GM18511 (cell line): ENCODE results near the gene UAP1L1.
"Not testable (repeated sequence)": the region's sequence is repeated elsewhere in the genome, so short reads cannot be mapped to it uniquely, and the experiment has no call there.

ENCODE experiments used
- ATAC-seq: cut with Tn5 transposase; IDR thresholded peaks from one replicate; pipeline ENCODE4 v1.9.1; 2021; ENCODE audit warnings: mild to moderate bottlenecking, moderate library complexity; ENCODE audit not compliant: unreplicated experiment

The UAP1L1 gene

GRCh38 chr9:137111788-137112563 lies 34.7 kb downstream of the UAP1L1 start:
- no peak for ATAC-seq

DNA sequence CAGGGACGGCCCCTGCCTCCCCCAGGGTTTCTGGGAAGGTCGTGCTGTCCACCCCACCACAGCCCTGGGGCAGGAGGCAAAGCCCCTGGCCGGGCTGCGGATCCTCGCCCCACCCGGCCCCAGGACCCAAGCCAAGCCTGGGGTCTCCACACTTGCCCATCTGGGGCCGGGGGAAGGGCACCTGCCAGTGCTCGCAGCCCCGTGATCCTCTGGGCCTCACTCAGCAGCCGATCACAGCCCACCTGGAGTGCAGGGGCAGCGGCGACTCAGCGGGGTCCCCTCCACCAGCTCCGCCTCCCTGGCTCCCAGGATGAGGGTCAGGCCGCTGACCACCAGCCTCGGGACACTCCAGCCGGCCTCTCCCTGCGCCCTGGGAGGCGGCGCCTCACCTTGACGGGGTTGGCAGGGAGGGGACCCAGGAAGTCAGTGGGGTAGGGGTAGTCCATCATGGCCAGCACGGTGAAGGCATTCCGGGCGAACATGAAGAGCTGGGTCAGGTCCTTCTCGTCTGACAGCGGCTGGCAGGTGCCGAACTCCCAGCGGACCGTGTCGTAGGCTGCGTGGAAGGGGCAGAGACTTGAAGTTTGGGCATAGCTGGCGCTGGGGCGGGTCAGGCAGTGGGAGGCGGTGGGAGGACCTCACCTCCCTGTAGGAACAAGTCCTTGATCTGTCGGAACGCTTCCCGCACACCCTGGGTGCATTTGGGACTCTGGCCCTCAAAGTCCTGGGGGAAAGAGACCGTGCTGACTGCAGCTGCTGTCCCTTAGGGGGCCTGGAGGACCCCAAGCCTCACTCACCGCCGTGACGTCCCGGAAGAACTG lies 35.5 kb downstream of the UAP1L1 start:
- ATAC-seq, result no peak

DNA sequence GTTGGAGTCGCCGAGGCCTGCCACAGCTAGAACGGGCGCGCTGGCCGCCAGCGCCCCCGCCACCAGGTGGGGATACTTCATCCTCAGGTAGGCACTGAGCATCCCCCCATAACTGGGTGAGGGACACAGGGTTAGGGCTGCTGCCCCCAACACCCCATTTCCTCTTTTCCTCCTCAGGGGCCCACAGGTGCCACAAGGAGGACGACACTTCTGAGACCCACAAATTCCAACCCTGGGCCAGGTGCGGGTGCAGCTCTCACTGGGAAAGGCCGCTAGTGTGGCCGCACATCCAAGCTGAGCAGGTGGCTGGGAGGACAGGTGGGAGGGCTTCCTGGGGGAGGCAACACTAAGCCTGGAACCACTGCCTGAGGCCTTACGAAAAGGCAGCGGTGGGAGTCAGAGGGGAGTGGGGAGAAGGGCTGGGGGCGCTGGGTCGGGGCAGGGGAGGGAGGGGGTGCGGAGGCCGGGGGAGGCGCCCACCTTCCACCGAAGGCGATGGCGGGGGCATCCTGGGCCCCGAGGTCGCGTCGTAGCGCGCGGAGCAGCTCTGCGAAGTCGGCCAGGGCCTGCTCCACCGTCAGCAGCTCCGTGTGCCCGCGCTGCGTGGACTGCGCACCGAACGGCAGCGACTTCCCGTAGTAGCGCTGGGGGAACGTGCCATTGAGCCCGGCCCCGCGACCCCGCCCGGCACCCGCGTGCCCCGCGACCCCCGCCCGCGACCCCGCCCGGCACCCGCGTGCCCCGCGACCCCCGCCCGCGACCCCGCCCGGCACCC lies 36.3 kb downstream of the UAP1L1 start:
- no peak for ATAC-seq

DNA sequence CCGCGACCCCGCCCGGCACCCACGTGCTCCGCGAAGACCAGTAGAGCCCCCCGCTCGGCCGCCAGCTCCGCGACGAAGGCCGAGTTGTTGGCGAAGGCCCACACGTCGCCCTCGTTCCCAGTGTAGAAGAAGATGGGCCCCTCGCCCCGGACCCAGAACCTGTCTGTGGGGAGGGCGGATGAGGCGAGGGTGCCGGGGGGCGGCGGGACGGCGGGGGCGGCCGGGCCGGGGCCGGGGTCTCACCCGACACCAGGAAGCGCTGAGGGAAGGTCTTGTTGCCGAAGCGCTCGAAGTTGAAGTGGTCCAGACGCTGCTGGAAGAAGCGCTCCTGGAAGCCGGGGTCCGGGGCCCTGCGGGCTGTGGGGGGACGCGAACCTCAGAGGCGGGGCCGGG lies 36.9 kb downstream of the UAP1L1 start:
- ATAC-seq, result no peak

DNA sequence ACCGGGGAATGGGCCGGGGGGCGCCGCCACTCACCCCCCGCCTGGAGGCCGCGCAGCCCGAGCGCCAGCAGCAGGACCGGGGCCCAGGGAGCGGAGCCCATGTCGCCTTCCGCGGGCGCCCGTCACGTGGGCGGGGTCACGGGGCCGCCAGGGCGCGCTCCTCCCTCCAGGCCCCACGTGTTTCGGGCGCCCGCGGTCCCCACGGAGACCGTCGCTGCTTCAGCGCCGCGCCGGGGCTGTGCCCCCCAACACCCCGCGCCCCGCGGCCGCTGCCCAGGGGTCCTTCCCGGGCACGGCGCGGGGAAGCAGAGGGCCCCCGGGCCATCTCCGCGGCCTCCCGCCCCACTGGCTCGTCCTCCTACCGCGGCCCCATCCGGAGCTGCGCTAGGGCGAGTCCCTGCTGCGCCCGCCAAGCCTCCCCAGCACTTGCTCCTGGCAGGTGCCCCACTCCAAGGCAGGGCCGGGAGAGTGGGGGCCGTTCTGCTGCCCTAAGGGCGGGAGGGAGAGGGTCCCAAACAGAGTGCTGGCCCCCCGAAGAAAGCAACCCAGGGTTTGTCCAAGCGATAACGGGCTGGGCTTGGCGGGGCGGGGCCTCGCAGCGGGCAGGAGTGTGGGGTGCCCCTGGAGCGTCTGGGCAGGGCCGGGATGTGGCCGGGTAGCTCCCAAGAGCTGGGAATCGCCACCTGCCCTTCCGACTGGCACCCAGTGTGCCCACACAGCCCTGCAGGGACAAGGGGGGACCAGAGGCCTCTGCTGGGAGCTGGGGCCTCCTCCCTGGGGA lies 37.5 kb downstream of the UAP1L1 start, which contains the start of gene DPP7:
Gene DPP7, minus strand, starts transcription at position 121 of the 781 bp plus-strand sequence. Its CDS starts 20 bp downstream, at position 101.
- ATAC-seq, result peak; percentile 81

- no peak for ATAC-seq
Observed at GRCh38 chr9:137115394-137116026, 38.2 kb downstream of the UAP1L1 start.

DNA sequence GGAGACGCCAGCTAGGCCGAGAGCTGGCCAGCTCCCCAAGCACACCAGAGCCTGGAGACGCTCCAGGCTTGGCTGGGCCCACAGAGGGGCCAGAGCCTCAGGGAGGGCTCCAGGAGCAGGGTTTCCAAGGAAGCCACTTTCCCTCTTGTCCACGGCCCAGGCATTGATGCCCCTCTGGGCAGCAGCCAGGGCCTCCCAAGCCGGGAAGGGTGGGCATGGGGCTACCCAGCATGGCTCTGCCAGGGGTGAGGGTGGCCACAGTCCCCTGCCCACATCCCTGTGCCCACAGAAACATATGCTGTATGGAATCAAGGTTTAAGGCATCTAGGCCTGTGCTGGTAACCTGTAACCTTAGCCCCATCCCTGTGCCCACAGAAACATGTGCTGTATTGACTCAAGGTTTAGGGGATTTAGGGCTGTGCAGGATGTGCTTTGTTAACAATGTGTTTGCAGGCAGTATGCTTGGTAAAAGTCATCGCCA lies 38.8 kb downstream of the UAP1L1 start:
- ATAC-seq, result no peak

DNA sequence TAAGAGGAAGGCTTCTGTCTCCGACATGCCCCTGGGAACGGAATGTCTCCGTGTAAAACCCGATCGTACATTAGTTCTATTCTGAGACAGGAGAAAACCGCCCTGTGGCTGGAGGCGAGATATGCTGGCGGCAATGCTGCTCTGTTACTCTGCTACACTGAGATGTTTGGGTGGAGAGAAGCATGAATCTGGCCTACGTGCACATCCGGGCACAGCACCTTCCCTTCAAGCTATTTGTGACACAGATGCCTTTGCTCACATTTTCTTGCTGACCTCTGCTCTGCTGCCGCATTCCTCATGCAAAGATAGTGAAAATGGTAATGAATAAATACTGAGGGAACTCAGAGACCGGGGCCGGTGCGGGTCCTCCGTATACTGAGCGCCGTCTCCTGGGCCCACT lies 39.4 kb downstream of the UAP1L1 start:
- ATAC-seq, result no peak

DNA sequence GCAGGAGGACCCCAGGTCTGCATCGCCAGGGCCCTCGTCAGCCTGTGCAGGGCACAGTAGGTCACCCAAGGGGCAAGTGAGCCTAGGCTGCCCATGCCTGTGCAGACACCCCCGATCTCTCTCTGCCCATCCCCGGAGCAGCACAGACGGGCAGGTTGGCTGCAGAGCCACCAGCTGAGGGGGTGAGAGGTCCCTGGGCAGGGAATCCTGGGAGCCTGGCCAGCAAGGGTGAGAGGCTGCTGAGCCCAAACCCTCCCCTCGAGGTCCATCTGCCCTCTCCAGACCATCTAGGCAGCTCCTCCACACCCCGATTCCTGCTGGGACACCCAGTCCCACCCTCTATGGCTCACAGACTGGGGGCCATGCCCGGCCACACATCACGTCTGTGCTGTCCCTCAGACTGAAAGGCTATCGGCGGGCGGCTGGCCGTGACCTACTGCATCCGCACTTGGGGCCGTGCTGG lies 40.0 kb downstream of the UAP1L1 start:
- ATAC-seq, result no peak

- not testable (repeated sequence) for ATAC-seq
Observed at GRCh38 chr9:137118092-137118603, 40.8 kb downstream of the UAP1L1 start.

- not testable (repeated sequence) for ATAC-seq
Observed at GRCh38 chr9:137121927-137122795, 44.8 kb downstream of the UAP1L1 start.

GRCh38 chr9:137122796-137123467 lies 45.6 kb downstream of the UAP1L1 start:
- not testable (repeated sequence) for ATAC-seq

DNA sequence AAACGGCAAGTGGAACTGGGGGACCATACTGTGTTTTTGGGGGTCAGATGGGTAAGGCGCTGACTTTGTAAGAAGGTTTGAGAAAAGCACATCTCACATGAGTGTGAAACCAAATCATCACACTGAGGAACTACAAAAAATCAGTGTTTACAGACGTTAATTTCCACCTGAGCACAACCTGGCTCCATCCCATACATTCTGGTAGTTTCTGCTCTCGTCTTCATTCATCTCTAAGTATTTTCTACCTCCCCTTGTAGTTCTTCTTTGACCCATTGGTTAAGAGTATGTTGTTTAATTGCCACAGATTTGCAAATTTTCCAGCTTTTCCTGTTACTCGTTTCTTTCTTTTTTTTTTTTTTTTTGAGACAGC lies 46.1 kb downstream of the UAP1L1 start:
- ATAC-seq, result no peak

DNA sequence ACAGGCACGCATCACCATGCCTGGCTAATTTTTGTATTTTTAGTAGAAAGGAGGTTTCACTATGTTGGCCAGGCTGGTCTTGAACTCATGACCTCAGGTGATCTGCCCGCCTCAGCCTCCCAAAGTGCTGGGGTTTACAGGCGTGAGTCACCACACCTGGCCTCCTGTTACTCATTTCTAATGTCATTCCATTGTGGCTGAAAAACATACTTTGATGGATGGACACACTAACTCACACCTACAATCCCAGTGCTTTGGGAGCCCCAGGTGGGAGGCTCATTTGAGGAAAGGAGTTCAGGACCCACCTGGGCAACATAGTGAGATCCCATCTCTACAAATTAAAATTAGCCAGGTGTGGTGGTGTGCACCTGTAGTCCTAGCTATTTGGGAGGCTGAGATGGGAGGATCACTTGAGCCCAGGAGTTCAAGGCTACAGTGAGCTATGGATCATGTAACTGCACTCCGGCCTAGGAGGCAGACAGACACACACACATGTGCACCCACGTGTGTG lies 46.7 kb downstream of the UAP1L1 start:
- not testable (repeated sequence) for ATAC-seq

GRCh38 chr9:137126786-137127185 lies 49.5 kb downstream of the UAP1L1 start:
- ATAC-seq, result no peak

DNA sequence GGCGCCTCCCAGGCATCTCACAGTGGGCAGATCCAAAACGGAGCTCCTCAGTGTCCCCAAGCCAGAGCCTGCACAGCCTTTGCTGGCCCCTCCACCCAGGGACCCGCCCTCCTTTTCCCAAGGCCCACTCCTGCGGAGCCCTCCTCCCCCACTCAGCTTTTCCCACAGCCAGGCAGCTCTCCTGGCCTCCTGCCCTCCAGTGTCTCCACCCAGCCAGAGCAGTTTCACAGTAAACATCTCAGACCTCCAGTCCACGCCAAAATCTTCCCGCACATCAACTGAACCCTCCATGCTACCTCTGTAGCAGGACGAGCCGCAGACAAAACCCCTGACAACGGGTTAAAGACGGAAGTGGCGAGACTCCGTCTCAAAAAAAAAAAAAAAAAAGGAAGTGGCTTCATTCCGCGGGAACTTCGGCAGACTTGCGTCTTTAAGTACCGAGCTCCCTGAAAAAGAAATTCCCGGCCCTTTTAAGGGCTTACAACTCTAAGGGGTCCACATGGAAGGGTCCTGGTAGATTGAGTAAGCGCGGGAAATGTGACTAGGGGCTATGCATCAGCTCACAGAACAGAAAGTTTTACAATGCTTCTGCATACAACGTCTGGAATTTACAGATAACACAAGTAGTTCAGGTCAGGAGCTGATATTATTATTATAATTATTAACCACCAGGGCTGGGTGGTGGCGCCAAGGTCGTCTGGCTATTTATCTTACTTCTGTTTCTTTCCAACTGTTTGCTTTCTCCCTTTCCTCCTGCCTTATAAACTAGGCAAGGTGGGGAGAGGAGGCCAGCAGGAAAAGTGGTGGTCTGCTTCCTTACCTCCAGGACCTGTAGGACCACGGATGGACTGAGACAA lies 50.2 kb downstream of the UAP1L1 start:
- ATAC-seq, result no peak
